ENCODE data around the gene SIRT4.

- TF ChIP-seq SIX5 (IDR thresholded peaks at IDR 0.05; ENCODE audit: low read depth, low read length, severe bottlenecking), result no peak
- no peak for TF ChIP-seq TAF1 (IDR thresholded peaks at IDR 0.05; ENCODE audit: borderline replicate concordance, low read depth, low read length)
- TF ChIP-seq CTCF (IDR thresholded peaks at IDR 0.05 in 2 of 3, conservative IDR thresholded peaks at IDR 0.05 in 1 of 3; ENCODE audit: control insufficient read depth in 2 of 3, extremely low read depth in 1 of 3, insufficient read depth in 1 of 3, low read depth in 3 of 3, low read length in 3 of 3), result no peak
- no peak for TF ChIP-seq USF1 (IDR thresholded peaks at IDR 0.05; ENCODE audit: borderline replicate concordance, extremely low read length, insufficient read depth, low read depth, low read length)
- TF ChIP-seq CHD2 (IDR thresholded peaks at IDR 0.05; ENCODE audit: borderline replicate concordance, low read depth, low read length), result no peak
- no peak for TF ChIP-seq MAX (IDR thresholded peaks at IDR 0.05; ENCODE audit: low read depth, low read length)
- no peak for TF ChIP-seq MEF2A (IDR thresholded peaks at IDR 0.05; ENCODE audit: insufficient read depth, low read depth, low read length)
- no peak for TF ChIP-seq POLR2AphosphoS5 (IDR thresholded peaks at IDR 0.05; ENCODE audit: low read length)
- TF ChIP-seq EP300 (IDR thresholded peaks at IDR 0.05; ENCODE audit: borderline replicate concordance in 1 of 2, control insufficient read depth in 1 of 2, low read depth in 2 of 2, low read length in 2 of 2), result no peak
- no peak for TF ChIP-seq POU2F2 (IDR thresholded peaks at IDR 0.05; ENCODE audit: borderline replicate concordance, low read depth, low read length)
- no peak for TF ChIP-seq CHD4 (IDR thresholded peaks at IDR 0.05)
- no peak for TF ChIP-seq STAT3 (IDR thresholded peaks at IDR 0.05; ENCODE audit: low read depth, low read length)
- TF ChIP-seq POLR2A (IDR thresholded peaks at IDR 0.05; ENCODE audit: low read depth, low read length), result no peak
- no peak for TF ChIP-seq KDM1A (IDR thresholded peaks at IDR 0.05; ENCODE audit: borderline replicate concordance)
These were observed 35.8 kb upstream of the SIRT4 start for GRCh38 chr12:120266180-120266870.

All from GM12878 (cell line).